Memory B cell (primary cell): Measurements from ENCODE around the gene WNT3A.

Experiments
- ATAC-seq: fragments of 150-1000 bp; cut with Tn5 transposase; 2 replicates; pipeline ENCODE4 v1.10.0; 2021; ENCODE audit warnings: low read depth, mild to moderate bottlenecking, moderate library complexity
- DNase-seq, 2 donors: peaks; one replicate each; pipeline ENCODE4 v3.0.0; 2022; ENCODE audit warnings: low spot score in 2 of 2
- H3K27ac Mint-ChIP-seq: one replicate; pipeline ENCODE4 v1.8.0; 2022; ENCODE audit warnings: mild to moderate bottlenecking, moderate library complexity, mixed read lengths
- H3K27me3 Mint-ChIP-seq: one replicate; pipeline ENCODE4 v1.8.0; 2022; ENCODE audit warnings: mixed read lengths
- H3K36me3 Mint-ChIP-seq: one replicate; pipeline ENCODE4 v1.8.0; 2022; ENCODE audit warnings: mild to moderate bottlenecking, mixed read lengths
- H3K4me1 Mint-ChIP-seq: one replicate; pipeline ENCODE4 v1.8.0; 2022; ENCODE audit warnings: mixed read lengths
- H3K4me3 Mint-ChIP-seq: one replicate; pipeline ENCODE4 v1.8.0; 2022; ENCODE audit warnings: mild to moderate bottlenecking, moderate library complexity, mixed read lengths
- H3K9me3 Mint-ChIP-seq: one replicate; pipeline ENCODE4 v1.8.0; 2022; ENCODE audit warnings: mixed read lengths

WNT3A gene

DNA sequence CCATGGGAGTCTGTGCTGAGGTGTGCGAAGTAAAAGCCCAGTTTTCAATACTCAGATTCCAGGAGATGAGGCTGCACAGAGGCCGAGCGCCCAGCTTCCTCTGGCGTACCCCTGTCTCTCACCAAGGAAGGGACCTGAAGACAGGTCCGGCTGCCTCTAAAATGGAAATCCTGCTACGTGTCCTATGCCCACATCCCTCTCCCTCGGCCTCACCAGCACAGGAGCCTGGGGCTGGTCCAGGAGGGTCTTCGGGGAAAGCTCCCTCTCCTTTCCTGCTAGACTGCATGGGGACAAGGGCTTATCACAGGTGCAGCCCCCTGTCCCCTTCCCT is 101.9 kb downstream of the WNT3A start:
- Mint-ChIP-seq H3K27ac (peak overlapping the region; percentile 99), H3K4me1 (peaks cover 23% of the 10 kb centered on the region), H3K4me3 (peak overlapping the region; percentile 96), H3K36me3 (peaks cover 6% of the 10 kb centered on the region), H3K9me3 (no peaks in the 10 kb centered on the region), H3K27me3 (no peaks in the 10 kb centered on the region)
- no peak for ATAC-seq
- no peak for DNase-seq

DNA sequence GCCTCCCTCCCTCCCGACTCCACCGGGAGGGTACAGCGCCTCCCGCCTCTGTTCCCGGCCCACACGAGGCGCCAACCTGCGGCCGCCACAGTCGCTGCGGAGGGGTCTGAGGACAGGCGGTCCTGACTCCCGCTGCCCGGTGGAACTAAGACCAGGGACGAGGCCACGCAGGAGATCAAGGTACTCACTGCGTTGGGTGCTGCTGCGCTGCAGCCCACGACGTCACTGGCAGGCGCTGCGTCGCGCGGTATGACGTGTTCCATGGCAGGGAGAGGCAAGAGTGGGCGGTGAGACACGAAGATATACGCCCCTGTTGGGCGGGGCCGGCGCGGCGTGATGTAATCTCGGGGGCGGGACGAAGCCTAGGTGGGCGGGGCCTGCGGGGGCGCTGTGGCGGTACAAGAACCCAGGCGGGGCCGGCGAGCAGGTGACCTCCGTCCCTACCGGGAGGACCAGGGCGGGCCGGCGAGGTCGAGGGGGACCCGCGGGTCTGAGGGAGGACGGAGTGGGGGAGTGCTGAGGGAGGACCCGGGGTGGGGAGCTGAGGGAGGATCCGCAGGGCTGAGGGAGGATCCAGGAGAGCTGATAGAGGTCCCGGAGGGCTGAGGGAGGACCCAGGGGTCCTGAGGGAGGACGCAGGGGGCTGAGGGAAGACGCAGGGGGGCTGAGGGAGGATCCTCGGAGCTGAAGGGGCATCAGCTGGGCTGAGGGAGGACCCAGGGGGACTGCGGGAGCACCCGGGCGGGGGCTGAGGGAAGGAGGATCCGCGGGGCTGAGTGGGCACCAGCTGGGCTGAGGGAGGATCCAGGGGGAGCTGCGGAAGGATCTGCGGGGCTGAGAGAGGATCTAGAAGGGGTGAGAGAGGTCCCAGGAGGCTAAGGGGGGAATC is 102.5 kb downstream of the WNT3A start, which contains the start of gene MRPL55:
Gene MRPL55 (minus strand): TSS at position 227 of the 889 bp plus-strand sequence. CDS start 1,039 bp downstream, outside the sequence.
- H3K4me3 Mint-ChIP-seq, result peak within 1 kb of the TSS; percentile 96
- peak within 1 kb of the TSS; percentile 99 for H3K27ac Mint-ChIP-seq
- H3K36me3 Mint-ChIP-seq, result peaks cover 6% of the 10 kb centered on the region
- no peaks in the 10 kb centered on the region for H3K27me3 Mint-ChIP-seq
- peak; percentile 96 for ATAC-seq
- DNase-seq, result peak; percentile 99 to 100
- no peaks in the 10 kb centered on the region for H3K9me3 Mint-ChIP-seq
- peaks cover 20% of the 10 kb centered on the region for H3K4me1 Mint-ChIP-seq

DNA sequence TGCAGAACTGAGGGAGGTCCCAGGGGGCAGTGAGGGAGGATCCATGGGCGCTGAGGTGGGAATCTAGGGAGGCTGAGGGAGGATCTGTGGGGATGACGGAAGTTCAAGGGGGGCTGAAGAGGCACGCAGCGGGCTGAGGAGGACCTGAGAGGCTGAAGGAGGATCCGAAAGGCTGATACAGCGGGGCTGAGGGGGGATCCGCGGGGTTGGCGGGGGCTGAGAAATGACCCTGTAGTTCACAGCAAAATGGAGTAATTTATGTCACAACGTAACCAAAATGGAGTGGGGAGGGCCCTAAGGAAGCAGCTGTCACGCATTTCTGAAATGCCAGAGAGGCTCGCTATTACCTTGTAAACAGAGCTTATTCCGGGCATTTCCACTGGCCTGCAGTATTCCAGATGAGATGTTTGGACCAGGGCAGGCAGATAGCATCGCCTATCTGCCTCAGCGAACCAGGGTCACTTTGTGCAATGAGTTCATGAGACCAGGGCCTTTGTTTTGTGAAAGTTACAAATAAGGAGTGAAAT is 103.2 kb downstream of the WNT3A start:
- peak overlapping the region; percentile 99 for H3K27ac Mint-ChIP-seq
- peaks cover 18% of the 10 kb centered on the region for H3K4me1 Mint-ChIP-seq
- H3K9me3 Mint-ChIP-seq, result no peaks in the 10 kb centered on the region
- H3K27me3 Mint-ChIP-seq, result no peaks in the 10 kb centered on the region
- H3K36me3 Mint-ChIP-seq, result peaks cover 5% of the 10 kb centered on the region
- H3K4me3 Mint-ChIP-seq, result peak overlapping the region; percentile 96
- DNase-seq, result no peak
- no peak for ATAC-seq

DNA sequence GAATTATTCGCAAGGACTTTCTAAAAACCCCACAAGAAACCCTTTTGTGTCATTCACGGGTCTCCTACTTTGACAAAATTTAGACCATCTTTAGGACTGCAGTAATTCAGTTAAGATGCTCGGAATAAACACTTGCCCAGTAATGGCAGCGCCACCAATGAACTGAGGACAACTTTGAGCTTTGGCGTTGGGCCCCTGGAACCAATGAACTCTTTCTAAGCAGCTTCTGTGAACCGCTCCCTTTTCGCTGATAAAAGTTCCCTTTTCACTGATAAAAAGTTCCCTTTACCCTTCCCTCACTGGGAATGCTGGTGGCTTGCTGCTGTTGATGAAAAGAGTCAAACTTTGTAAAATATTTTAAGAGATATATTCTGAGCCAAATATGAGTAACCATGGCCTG is 103.8 kb downstream of the WNT3A start:
- peaks cover 18% of the 10 kb centered on the region for H3K4me1 Mint-ChIP-seq
- no peak for ATAC-seq
- no peak overlapping the region for H3K4me3 Mint-ChIP-seq
- H3K9me3 Mint-ChIP-seq, result no peaks in the 10 kb centered on the region
- H3K27ac Mint-ChIP-seq, result no peak overlapping the region
- H3K27me3 Mint-ChIP-seq, result no peaks in the 10 kb centered on the region
- H3K36me3 Mint-ChIP-seq, result peaks cover 4% of the 10 kb centered on the region
- DNase-seq, result no peak
